Activated naive CD4-positive, alpha-beta T cell treated with anti-CD3 and anti-CD28 coated beads for 36 hours (primary cell): Measurements from ENCODE around the gene PSMB9. TPM values are rescaled to one million over a fixed set of nuclear protein-coding genes. Genes with fewer than 3 reads are reported as not detected.
A peak's percentile ranks its signal among the peaks of the same experiment; 100 is the strongest.

ENCODE experiments used
- CTCF ChIA-PET: fragments of 350-600 bp; sonication (Branson Sonifier 250); formaldehyde crosslinking; loops from one replicate; lab custom pipeline; 2021; ENCODE audit warnings: antibody characterized with exemption; lab: Charles Lee
- DNase-seq: peaks from one replicate; pipeline ENCODE4 v3.0.0-alpha.2; 2020
- H3K27ac Mint-ChIP-seq: one replicate; pipeline ENCODE4 v1.8.0; 2021; ENCODE audit warnings: mild to moderate bottlenecking, mixed read lengths
- H3K27me3 Mint-ChIP-seq: one replicate; pipeline ENCODE4 v1.8.0; 2021; ENCODE audit warnings: low read depth, mixed read lengths
- H3K36me3 Mint-ChIP-seq: one replicate; pipeline ENCODE4 v1.8.0; 2021; ENCODE audit warnings: low read depth, mixed read lengths
- H3K4me1 Mint-ChIP-seq: one replicate; pipeline ENCODE4 v1.8.0; 2021; ENCODE audit warnings: low read depth, mixed read lengths
- H3K4me3 Mint-ChIP-seq: one replicate; pipeline ENCODE4 v1.8.0; 2021; ENCODE audit warnings: mild to moderate bottlenecking, moderate library complexity, mixed read lengths
- H3K9me3 Mint-ChIP-seq: one replicate; pipeline ENCODE4 v1.8.0; 2021; ENCODE audit warnings: mixed read lengths
- intact Hi-C: fragments of 100-400 bp; cut with micrococcal nuclease; formaldehyde crosslinking; loops from one replicate; pipeline ENCODE4 v1.15.1; 2023
- total RNA-seq, 2 experiments: library from RNA; stranded (reverse); gene quantifications; one replicate each; pipeline ENCODE4 v1.2.3, GENCODE V29; 2021

The PSMB9 gene
- total RNA-seq, 2 experiments from 2014 or later = 238 to 241 TPM

DNA sequence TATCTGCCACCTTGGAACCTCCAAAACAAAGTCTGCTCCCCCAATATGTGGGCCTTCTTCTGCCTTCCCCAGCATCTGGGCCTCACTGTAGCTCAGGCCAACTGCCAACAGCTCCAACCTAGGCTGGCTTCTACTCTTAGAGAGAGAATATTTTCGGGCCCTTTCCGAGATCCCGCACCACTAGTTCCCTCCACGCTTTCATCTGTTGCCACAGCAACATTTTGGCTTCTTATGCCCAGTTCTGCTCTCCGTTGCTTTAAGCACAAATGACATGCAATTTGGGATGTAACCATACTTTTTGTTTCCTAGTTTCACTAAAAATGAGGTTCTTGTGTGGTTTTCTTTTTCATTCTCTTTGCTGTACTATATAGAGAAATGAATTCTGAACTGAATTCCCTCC lies 33.6 kb downstream of the PSMB9 start:
- no peak for DNase-seq

DNA sequence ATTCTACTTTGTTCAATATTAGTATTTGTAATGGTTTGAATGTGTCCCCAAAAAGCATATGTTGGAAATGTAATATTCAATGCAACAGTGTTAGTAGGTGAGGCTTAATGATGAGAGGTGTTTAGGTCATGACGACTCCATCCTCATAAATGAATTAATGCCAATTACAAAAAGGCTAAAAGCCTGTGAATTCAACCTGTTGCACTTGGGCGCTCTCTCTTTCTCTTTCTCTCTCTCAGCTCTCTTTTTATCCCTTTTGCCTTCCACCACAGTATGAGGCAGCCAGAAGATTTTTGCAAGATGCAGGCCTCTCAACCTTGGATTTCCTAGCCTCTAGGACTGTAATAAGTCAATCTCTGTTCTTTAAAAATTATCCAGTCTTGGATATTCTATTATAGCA lies 34.6 kb downstream of the PSMB9 start:
- intact Hi-C loops = no loop called here
- no peaks in the 10 kb centered on the region for H3K27me3 Mint-ChIP-seq
- no peak overlapping the region for H3K27ac Mint-ChIP-seq
- CTCF ChIA-PET = interaction anchor here (0.6 to 1.3 kb wide), 2 partner anchors 17 to 96 kb away, joined by 3 to 7 read pairs; no protein-coding TSS in a partner anchor
- no peaks in the 10 kb centered on the region for H3K9me3 Mint-ChIP-seq
- peaks cover 4% of the 10 kb centered on the region for H3K4me1 Mint-ChIP-seq
- no peaks in the 10 kb centered on the region for H3K36me3 Mint-ChIP-seq
- no peak for DNase-seq
- no peak overlapping the region for H3K4me3 Mint-ChIP-seq

More for the DNA sequence above, 33.6 kb downstream of the PSMB9 start:
- Mint-ChIP-seq H3K27ac (no peak overlapping the region), H3K36me3 (no peaks in the 10 kb centered on the region), H3K4me1 (peaks cover 4% of the 10 kb centered on the region), H3K27me3 (no peaks in the 10 kb centered on the region), H3K9me3 (no peaks in the 10 kb centered on the region), H3K4me3 (no peak overlapping the region)
- intact Hi-C loops = no loop called here
- CTCF ChIA-PET = interaction anchor here (1.3 to 2.7 kb wide), 3 partner anchors 56 to 97 kb away, joined by 4 to 25 read pairs (median 7); partner anchors contain the start of gene HLA-DMA

DNA sequence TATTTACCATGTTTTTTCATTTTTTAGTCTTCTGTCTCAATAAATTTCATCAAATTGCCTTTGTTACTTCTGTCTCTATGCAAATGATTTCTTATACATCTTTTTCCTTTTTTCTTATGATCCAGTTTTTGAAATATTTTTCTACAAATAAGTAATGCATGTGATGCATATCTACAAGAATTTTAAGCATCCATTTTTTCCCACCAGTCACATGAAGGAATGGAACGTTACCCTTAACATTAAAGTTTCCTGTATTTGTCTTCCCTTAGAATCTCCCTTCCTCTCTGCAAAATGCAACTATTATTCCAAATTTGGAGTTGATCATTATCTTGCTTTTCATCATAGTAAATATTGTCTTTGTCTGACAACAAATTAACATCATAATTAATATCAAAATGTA lies 35.5 kb downstream of the PSMB9 start:
- H3K36me3 Mint-ChIP-seq = no peaks in the 10 kb centered on the region
- no peaks in the 10 kb centered on the region for H3K9me3 Mint-ChIP-seq
- CTCF ChIA-PET = no interaction called here
- intact Hi-C loops = no loop called here
- H3K4me3 Mint-ChIP-seq = no peak overlapping the region
- H3K4me1 Mint-ChIP-seq = peaks cover 7% of the 10 kb centered on the region
- no peaks in the 10 kb centered on the region for H3K27me3 Mint-ChIP-seq
- no peak overlapping the region for H3K27ac Mint-ChIP-seq
- DNase-seq = no peak

DNA sequence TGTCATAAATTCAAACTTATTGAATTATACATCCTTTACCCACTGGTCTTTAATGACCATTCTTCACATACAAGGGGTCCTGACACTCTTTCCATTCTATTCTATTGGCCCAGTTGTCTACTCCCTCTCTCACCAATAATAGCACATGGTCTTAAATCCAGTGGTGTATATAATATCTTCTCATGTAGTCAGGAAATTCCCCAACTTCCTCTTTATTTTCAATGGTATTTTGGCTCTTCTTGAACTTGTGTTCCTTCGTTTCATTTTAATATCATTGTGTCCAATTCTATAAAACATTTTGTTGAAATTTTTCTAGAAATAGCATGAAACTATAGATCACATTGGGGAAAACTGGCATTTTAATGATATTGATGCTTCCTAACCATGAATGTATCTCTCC lies 36.8 kb downstream of the PSMB9 start:
- no peaks in the 10 kb centered on the region for H3K9me3 Mint-ChIP-seq
- H3K4me3 Mint-ChIP-seq = no peak overlapping the region
- no peak for DNase-seq
- intact Hi-C loops = no loop called here
- H3K27ac Mint-ChIP-seq = no peak overlapping the region
- H3K27me3 Mint-ChIP-seq = no peaks in the 10 kb centered on the region
- H3K4me1 Mint-ChIP-seq = peaks cover 16% of the 10 kb centered on the region
- CTCF ChIA-PET = interaction anchor here (0.9 kb wide), 2 partner anchors 64 to 94 kb away, joined by 4 to 6 read pairs; no protein-coding TSS in a partner anchor
- H3K36me3 Mint-ChIP-seq = peaks cover 5% of the 10 kb centered on the region

DNA sequence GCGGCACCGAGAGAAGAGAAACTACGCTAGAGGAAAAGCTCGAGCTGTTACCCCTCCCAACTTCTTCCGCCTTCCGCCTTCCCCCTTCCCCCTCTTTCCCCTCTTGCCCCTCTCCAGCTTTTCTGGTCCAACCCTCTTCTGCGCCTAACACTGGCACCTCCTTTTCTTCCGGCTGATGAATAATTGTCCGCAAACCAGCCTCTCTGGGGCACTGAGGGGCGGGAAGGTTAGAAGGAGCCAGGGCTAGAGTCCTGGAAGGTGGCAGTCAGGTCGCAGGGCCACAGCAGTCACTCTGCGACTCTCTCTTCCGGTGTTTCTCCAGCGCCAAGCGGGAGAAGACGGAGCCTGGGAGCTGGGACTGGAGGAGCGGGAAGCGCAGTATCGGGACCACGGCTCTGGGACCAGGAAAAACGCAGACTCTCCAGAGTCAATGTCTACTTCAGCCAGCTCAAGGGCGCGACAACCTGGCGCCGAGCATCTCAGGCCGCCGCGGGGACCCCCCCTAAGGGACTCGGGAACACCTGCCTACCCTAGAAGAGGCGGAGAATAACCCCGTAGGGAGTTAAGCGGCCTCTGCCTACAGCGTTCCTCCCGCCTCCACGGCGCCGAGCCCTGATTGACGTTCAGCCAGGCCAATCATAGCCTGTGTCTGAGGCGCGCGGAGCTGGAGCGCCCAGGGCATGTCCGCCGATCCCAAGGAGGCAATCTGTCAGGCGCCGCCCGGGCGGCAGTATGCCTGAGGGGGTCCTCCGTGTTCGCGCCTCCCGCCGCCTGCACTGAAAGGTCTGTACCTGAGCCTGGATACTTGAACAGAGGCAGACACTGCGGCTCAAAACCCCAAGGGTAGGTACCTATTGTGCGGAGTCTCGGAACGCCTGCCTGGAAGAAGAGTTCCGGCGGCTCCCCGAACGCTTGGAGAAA lies 40.4 kb downstream of the PSMB9 start:
- intact Hi-C loops = loop anchor here (1.0 to 2.0 kb wide), 5 partner anchors 47 to 90 kb away; partner anchors contain the start of genes HLA-DMA, HLA-DMB and PSMB8
- no peaks in the 10 kb centered on the region for H3K9me3 Mint-ChIP-seq
- H3K4me1 Mint-ChIP-seq = peaks cover 37% of the 10 kb centered on the region
- H3K4me3 Mint-ChIP-seq = peak overlapping the region; percentile 97
- peaks cover 11% of the 10 kb centered on the region for H3K36me3 Mint-ChIP-seq
- no peaks in the 10 kb centered on the region for H3K27me3 Mint-ChIP-seq
- CTCF ChIA-PET = interaction anchor here (0.9 to 5.8 kb wide), 13 partner anchors 9 to 92 kb away, joined by 3 to 37 read pairs (median 4); partner anchors contain the start of gene HLA-DMA
- peak overlapping the region; percentile 96 for H3K27ac Mint-ChIP-seq
- DNase-seq = peak; percentile 97

DNA sequence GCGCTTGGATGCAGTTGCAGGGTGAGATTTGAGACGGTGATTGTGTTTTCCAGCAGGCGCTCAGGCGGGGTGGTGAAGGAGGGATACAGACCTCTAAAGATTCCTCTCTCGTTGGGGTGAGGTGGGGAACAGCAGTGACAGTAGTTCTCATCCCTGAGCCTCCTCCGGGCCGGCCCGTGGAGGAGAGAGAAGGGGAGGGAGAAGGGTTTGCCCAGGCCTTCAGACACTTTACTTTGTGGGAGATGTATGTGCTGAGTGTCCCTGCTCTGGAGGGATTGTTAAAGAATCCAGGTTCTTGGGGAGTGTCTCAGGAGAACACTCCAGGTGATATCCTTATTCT lies 41.0 kb downstream of the PSMB9 start:
- no peaks in the 10 kb centered on the region for H3K9me3 Mint-ChIP-seq
- H3K4me1 Mint-ChIP-seq = peaks cover 37% of the 10 kb centered on the region
- no peaks in the 10 kb centered on the region for H3K27me3 Mint-ChIP-seq
- no peak for DNase-seq
- H3K36me3 Mint-ChIP-seq = peaks cover 11% of the 10 kb centered on the region
- H3K27ac Mint-ChIP-seq = peak overlapping the region; percentile 96
- CTCF ChIA-PET = interaction anchor here (0.9 to 5.8 kb wide), 9 partner anchors 9 to 90 kb away, joined by 3 to 37 read pairs (median 5); partner anchors contain the start of gene HLA-DMA
- H3K4me3 Mint-ChIP-seq = peak overlapping the region; percentile 97
- intact Hi-C loops = loop anchor here (2.0 kb wide), 2 partner anchors 50 to 90 kb away; partner anchors contain the start of gene PSMB8

DNA sequence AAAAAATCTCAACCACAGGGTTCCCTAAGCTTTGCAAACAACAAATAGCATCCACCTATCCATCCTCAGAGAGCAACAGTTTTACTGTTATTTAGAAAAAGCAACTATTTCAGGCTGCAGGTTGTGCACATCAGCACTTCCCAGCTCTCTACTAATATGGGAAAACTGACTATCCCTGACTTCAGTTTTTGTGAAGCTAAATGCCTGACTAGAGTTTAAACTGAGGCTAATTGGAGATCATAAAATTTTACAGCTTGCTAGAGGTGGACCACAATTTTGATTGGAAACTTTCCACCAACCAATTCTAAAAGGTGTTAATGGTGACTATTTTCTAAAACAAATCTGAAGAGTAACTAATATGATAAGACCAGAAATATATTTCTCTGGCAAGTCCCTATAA lies 50.0 kb downstream of the PSMB9 start:
- peaks cover 1% of the 10 kb centered on the region for H3K36me3 Mint-ChIP-seq
- no peaks in the 10 kb centered on the region for H3K9me3 Mint-ChIP-seq
- CTCF ChIA-PET = interaction anchor here (0.6 to 3.2 kb wide), 5 partner anchors 18 to 81 kb away, joined by 4 to 10 read pairs (median 4); no protein-coding TSS in a partner anchor
- no peaks in the 10 kb centered on the region for H3K4me1 Mint-ChIP-seq
- no peak overlapping the region for H3K27ac Mint-ChIP-seq
- no peak overlapping the region for H3K4me3 Mint-ChIP-seq
- intact Hi-C loops = no loop called here
- DNase-seq = no peak
- H3K27me3 Mint-ChIP-seq = no peaks in the 10 kb centered on the region

DNA sequence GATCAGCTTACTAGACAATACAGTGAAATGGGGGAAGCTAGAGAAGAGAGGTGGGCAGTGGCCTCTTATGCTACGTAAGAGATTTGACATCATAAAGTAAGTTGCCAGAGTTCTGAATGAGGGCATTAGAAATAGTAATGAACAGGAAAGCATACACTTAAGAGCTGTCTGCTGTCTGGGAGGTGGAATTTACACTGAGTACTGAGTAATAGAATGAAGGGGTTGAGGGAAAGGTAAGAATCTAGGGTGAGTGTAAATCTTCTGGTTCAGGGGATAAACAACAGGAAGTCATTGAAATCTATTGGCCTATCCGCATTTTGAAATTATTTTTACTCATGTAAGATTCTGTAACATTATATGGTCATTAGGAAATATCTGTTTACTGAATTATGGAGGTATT lies 51.1 kb downstream of the PSMB9 start:
- no peak overlapping the region for H3K27ac Mint-ChIP-seq
- intact Hi-C loops = no loop called here
- H3K4me3 Mint-ChIP-seq = no peak overlapping the region
- CTCF ChIA-PET = interaction anchor here (1.0 to 3.2 kb wide), 4 partner anchors 19 to 80 kb away, joined by 4 to 10 read pairs (median 4); no protein-coding TSS in a partner anchor
- DNase-seq = no peak
- no peaks in the 10 kb centered on the region for H3K27me3 Mint-ChIP-seq
- H3K9me3 Mint-ChIP-seq = no peaks in the 10 kb centered on the region
- peaks cover 1% of the 10 kb centered on the region for H3K36me3 Mint-ChIP-seq
- H3K4me1 Mint-ChIP-seq = no peaks in the 10 kb centered on the region

DNA sequence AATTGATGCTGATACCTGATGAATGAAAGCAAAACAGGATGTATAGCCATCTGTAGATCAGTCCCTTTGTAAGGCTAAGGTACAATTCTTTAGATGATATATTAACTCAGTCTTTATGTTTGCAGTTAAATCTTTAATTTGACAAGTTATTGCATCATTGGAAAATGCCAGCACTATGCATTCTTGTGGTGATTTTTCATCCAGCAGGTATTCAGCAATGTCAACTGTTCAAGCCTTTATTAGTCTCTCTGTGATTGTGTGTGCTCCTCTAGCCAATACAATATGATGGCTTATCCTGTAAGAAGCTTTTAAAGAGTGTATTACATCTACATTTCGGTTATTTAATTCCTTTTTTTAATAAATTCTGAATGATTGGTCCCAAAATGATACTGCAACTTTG lies 52.5 kb downstream of the PSMB9 start:
- CTCF ChIA-PET = interaction anchor here (1.0 kb wide), 1 partner anchor 78 kb away, joined by 3 read pairs; no protein-coding TSS in a partner anchor
- H3K9me3 Mint-ChIP-seq = no peaks in the 10 kb centered on the region
- H3K27ac Mint-ChIP-seq = no peak overlapping the region
- intact Hi-C loops = no loop called here
- H3K36me3 Mint-ChIP-seq = peaks cover 1% of the 10 kb centered on the region
- H3K4me3 Mint-ChIP-seq = no peak overlapping the region
- no peaks in the 10 kb centered on the region for H3K4me1 Mint-ChIP-seq
- H3K27me3 Mint-ChIP-seq = peaks cover 2% of the 10 kb centered on the region
- no peak for DNase-seq

DNA sequence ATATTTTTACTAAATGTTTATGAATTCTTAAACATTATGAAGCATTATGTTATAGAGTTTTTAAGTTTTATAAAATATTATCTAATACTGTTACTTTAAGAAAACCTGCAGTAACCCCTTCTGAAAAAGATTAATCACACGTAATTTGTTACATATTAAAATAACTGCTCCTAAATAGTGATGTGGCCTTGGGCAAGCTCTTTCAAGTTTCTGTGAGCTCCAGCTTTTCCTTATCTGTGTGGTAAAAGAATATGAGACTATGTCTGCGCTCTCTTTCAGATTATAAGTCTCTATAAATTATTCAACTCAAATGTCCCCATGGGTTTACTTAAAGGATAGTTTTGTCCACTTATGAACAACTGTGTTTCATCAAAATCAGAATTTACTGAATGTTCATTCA lies 54.9 kb downstream of the PSMB9 start:
- no peaks in the 10 kb centered on the region for H3K9me3 Mint-ChIP-seq
- intact Hi-C loops = no loop called here
- no peak overlapping the region for H3K4me3 Mint-ChIP-seq
- CTCF ChIA-PET = interaction anchor here (0.6 kb wide), 1 partner anchor 30 kb away, joined by 3 read pairs; no protein-coding TSS in a partner anchor
- no peak overlapping the region for H3K27ac Mint-ChIP-seq
- no peak for DNase-seq
- H3K27me3 Mint-ChIP-seq = peaks cover 7% of the 10 kb centered on the region
- no peaks in the 10 kb centered on the region for H3K36me3 Mint-ChIP-seq
- no peaks in the 10 kb centered on the region for H3K4me1 Mint-ChIP-seq
